Naive thymus-derived CD8-positive, alpha-beta T cell (primary cell): ENCODE measurements around the gene NARF. TPM values are rescaled to one million over a fixed set of nuclear protein-coding genes. Genes with fewer than 3 reads are reported as not detected.

Source experiments
- ATAC-seq, 2 donors: fragments of 150-1000 bp; cut with Tn5 transposase in 1 of 2; sonication (Bioruptor Pico), chemical (Tn5 transposase) in 1 of 2; 1 replicate in 1 of 2; 2 replicates in 1 of 2; pipeline ENCODE4 v1.10.0; 2021; ENCODE audit warnings: mild to moderate bottlenecking in 2 of 2, moderate library complexity in 2 of 2
- POLR2A ChIA-PET: fragments of 350-600 bp; sonication (Branson Sonifier 250); formaldehyde crosslinking; loops from one replicate; lab custom pipeline; 2021; ENCODE audit warnings: antibody characterized with exemption; lab: Charles Lee
- DNase-seq, 10 donors: peaks; one replicate each; pipeline versions ENCODE4 v3.0.0 to v3.0.0-alpha.2; 2020 to 2022
- H3K27ac Mint-ChIP-seq, 10 donors: one replicate each; pipeline ENCODE4 v1.8.0; 2020 to 2022; ENCODE audit warnings: mild to moderate bottlenecking in 10 of 10, mixed read lengths in 10 of 10, moderate library complexity in 4 of 10, inconsistent platforms in 1 of 10
- H3K27me3 Mint-ChIP-seq, 5 donors: one replicate each; pipeline ENCODE4 v1.8.0; 2021 to 2022; ENCODE audit warnings: mixed read lengths in 5 of 5
- H3K36me3 Mint-ChIP-seq, 3 donors: one replicate each; pipeline ENCODE4 v1.8.0; 2020 to 2022; ENCODE audit warnings: mixed read lengths in 3 of 3, mild to moderate bottlenecking in 2 of 3, inconsistent platforms in 1 of 3
- H3K4me1 Mint-ChIP-seq, 4 donors: one replicate each; pipeline ENCODE4 v1.8.0; 2021 to 2022; ENCODE audit warnings: mixed read lengths in 4 of 4
- H3K4me3 Mint-ChIP-seq, 10 donors: one replicate each; pipeline ENCODE4 v1.8.0; 2020 to 2022; ENCODE audit warnings: mild to moderate bottlenecking in 10 of 10, mixed read lengths in 10 of 10, moderate library complexity in 6 of 10, inconsistent platforms in 1 of 10
- H3K9me3 Mint-ChIP-seq, 9 donors: one replicate each; pipeline ENCODE4 v1.8.0; 2020 to 2022; ENCODE audit warnings: mixed read lengths in 9 of 9, mild to moderate bottlenecking in 3 of 9, inconsistent platforms in 1 of 9, moderate library complexity in 1 of 9
- polyA plus RNA-seq, 3 donors: library from polyadenylated mRNA; unstranded; fragments of 300-500 nt; fragmentation: Illumina TruSeq; gene quantifications; one replicate each; pipeline ENCODE4 v1.2.3, GENCODE V29; 2021
- total RNA-seq, 8 experiments: library from RNA in 2 of 8; stranded (reverse) in 2 of 8; gene quantifications; one replicate each; pipeline ENCODE4 v1.2.3 and lab custom pipeline; 2021 to 2026

The NARF gene
- total and polyA plus RNA-seq, 5 experiments from 2014 or later, result 70.1 to 127 (median 93.6) TPM

GRCh38 chr17:82463925-82464566 is 5.5 kb downstream of the NARF start:
- Mint-ChIP-seq H3K27ac (peak overlapping the region in 4 of 10 donors; percentile 22 to 54 (median 42)), H3K4me1 (peaks cover 7 to 29% (median 22%) of the 10 kb centered on the region in 4 donors), H3K27me3 (no peaks in the 10 kb centered on the region), H3K36me3 (peaks cover 0 to 78% (median 7%) of the 10 kb centered on the region in 3 donors), H3K4me3 (no peak overlapping the region), H3K9me3 (no peaks in the 10 kb centered on the region)
- ATAC-seq (no peak), DNase-seq (no peak)
- POLR2A ChIA-PET, result interaction anchor here (1.8 kb wide), 1 partner anchor 15 kb away, joined by 5 read pairs; no protein-coding TSS in a partner anchor

GRCh38 chr17:82464567-82464929 is 6.0 kb downstream of the NARF start:
- H3K27me3 Mint-ChIP-seq, result no peaks in the 10 kb centered on the region

GRCh38 chr17:82465023-82465603 is 6.6 kb downstream of the NARF start:
- H3K36me3 Mint-ChIP-seq, result peaks cover 0 to 86% (median 10%) of the 10 kb centered on the region in 3 donors

More at GRCh38 chr17:82464567-82464929, 6.0 kb downstream of the NARF start:
- DNase-seq (no peak), ATAC-seq (no peak)
- H3K4me3 Mint-ChIP-seq, result no peak overlapping the region
- peaks cover 0 to 83% (median 7%) of the 10 kb centered on the region in 3 donors for H3K36me3 Mint-ChIP-seq
- no peaks in the 10 kb centered on the region for H3K9me3 Mint-ChIP-seq
- POLR2A ChIA-PET, result no interaction called here
- H3K4me1 Mint-ChIP-seq, result peaks cover 3 to 24% (median 19%) of the 10 kb centered on the region in 4 donors
- H3K27ac Mint-ChIP-seq, result peak overlapping the region in 1 of 10 donors; percentile 9

GRCh38 chr17:82468692-82469091 is 10.2 kb downstream of the NARF start:
- Mint-ChIP-seq H3K27me3 (no peaks in the 10 kb centered on the region), H3K36me3 (peaks cover 0 to 82% (median 11%) of the 10 kb centered on the region in 3 donors), H3K4me3 (no peak overlapping the region), H3K27ac (peak overlapping the region in 1 of 10 donors; percentile 16), H3K9me3 (no peaks in the 10 kb centered on the region), H3K4me1 (peaks cover 0 to 5% (median 1%) of the 10 kb centered on the region in 4 donors)
- ATAC-seq (no peak), DNase-seq (no peak)
- POLR2A ChIA-PET, result no interaction called here

More at GRCh38 chr17:82465023-82465603, 6.6 kb downstream of the NARF start:
- ATAC-seq (no peak), DNase-seq (no peak)
- peaks cover 3 to 21% (median 17%) of the 10 kb centered on the region in 4 donors for H3K4me1 Mint-ChIP-seq
- H3K27ac Mint-ChIP-seq, result peak overlapping the region in 2 of 10 donors; percentile 9 to 53
- POLR2A ChIA-PET, result no interaction called here
- H3K27me3 Mint-ChIP-seq, result no peaks in the 10 kb centered on the region
- H3K9me3 Mint-ChIP-seq, result no peaks in the 10 kb centered on the region
- H3K4me3 Mint-ChIP-seq, result no peak overlapping the region

GRCh38 chr17:82470065-82470464 is 11.5 kb downstream of the NARF start:
- H3K27me3 Mint-ChIP-seq, result no peaks in the 10 kb centered on the region
- POLR2A ChIA-PET, result no interaction called here

GRCh38 chr17:82474223-82475010 is 15.9 kb downstream of the NARF start:
- DNase-seq (no peak), ATAC-seq (no peak)
- H3K4me3 Mint-ChIP-seq, result no peak overlapping the region
- POLR2A ChIA-PET, result interaction anchor here (1.1 kb wide), 1 partner anchor 56 kb away, joined by 5 read pairs; no protein-coding TSS in a partner anchor
- H3K36me3 Mint-ChIP-seq, result peaks cover 0 to 70% (median 8%) of the 10 kb centered on the region in 3 donors
- peak overlapping the region in 1 of 10 donors; percentile 60 for H3K27ac Mint-ChIP-seq
- H3K27me3 Mint-ChIP-seq, result no peaks in the 10 kb centered on the region
- peaks cover 6 to 10% (median 8%) of the 10 kb centered on the region in 4 donors for H3K4me1 Mint-ChIP-seq
- no peaks in the 10 kb centered on the region for H3K9me3 Mint-ChIP-seq

More at GRCh38 chr17:82470065-82470464, 11.5 kb downstream of the NARF start:
- DNase-seq (no peak), ATAC-seq (no peak)
- no peak overlapping the region for H3K27ac Mint-ChIP-seq
- H3K36me3 Mint-ChIP-seq, result peaks cover 0 to 83% (median 13%) of the 10 kb centered on the region in 3 donors
- peaks cover 0 to 3% (median under 1%) of the 10 kb centered on the region in 4 donors for H3K4me1 Mint-ChIP-seq
- no peaks in the 10 kb centered on the region for H3K9me3 Mint-ChIP-seq
- H3K4me3 Mint-ChIP-seq, result no peak overlapping the region

GRCh38 chr17:82475458-82475857 is 16.9 kb downstream of the NARF start:
- no peak for ATAC-seq

GRCh38 chr17:82477934-82478333 is 19.4 kb downstream of the NARF start:
- no peaks in the 10 kb centered on the region for H3K27me3 Mint-ChIP-seq
- ATAC-seq, result no peak

More at GRCh38 chr17:82475458-82475857, 16.9 kb downstream of the NARF start:
- Mint-ChIP-seq H3K4me1 (peaks cover 6 to 9% (median 8%) of the 10 kb centered on the region in 4 donors), H3K4me3 (no peak overlapping the region), H3K9me3 (no peaks in the 10 kb centered on the region), H3K27me3 (no peaks in the 10 kb centered on the region), H3K36me3 (peaks cover 0 to 70% (median 5%) of the 10 kb centered on the region in 3 donors), H3K27ac (no peak overlapping the region)
- POLR2A ChIA-PET, result interaction anchor here (1.1 kb wide), 1 partner anchor 55 kb away, joined by 5 read pairs; no protein-coding TSS in a partner anchor
- no peak for DNase-seq

GRCh38 chr17:82479602-82480001 is 21.1 kb downstream of the NARF start:
- H3K4me3 Mint-ChIP-seq, result no peak overlapping the region
- H3K27ac Mint-ChIP-seq, result no peak overlapping the region
- peaks cover 6 to 9% (median 8%) of the 10 kb centered on the region in 4 donors for H3K4me1 Mint-ChIP-seq
- no peaks in the 10 kb centered on the region for H3K27me3 Mint-ChIP-seq
- no peaks in the 10 kb centered on the region for H3K9me3 Mint-ChIP-seq
- DNase-seq (no peak), ATAC-seq (no peak)
- H3K36me3 Mint-ChIP-seq, result peaks cover 0 to 75% (median 0%) of the 10 kb centered on the region in 3 donors
- POLR2A ChIA-PET, result interaction anchor here (0.8 to 1.2 kb wide), 2 partner anchors 30 to 62 kb away, joined by 3 to 5 read pairs; no protein-coding TSS in a partner anchor

More at GRCh38 chr17:82477934-82478333, 19.4 kb downstream of the NARF start:
- Mint-ChIP-seq H3K9me3 (no peaks in the 10 kb centered on the region), H3K4me1 (peaks cover 6 to 9% (median 8%) of the 10 kb centered on the region in 4 donors), H3K36me3 (peaks cover 0 to 76% (median 2%) of the 10 kb centered on the region in 3 donors), H3K27ac (peak overlapping the region in 3 of 10 donors; percentile 15 to 57 (median 41)), H3K4me3 (no peak overlapping the region)
- DNase-seq, result no peak
- POLR2A ChIA-PET, result interaction anchor here (1.3 kb wide), 1 partner anchor 20 kb away, joined by 5 read pairs; no protein-coding TSS in a partner anchor

- H3K27ac Mint-ChIP-seq, result no peak overlapping the region
- peaks cover 0 to 75% (median 0%) of the 10 kb centered on the region in 3 donors for H3K36me3 Mint-ChIP-seq
- DNase-seq (no peak), ATAC-seq (no peak)
- peaks cover 6 to 9% (median 8%) of the 10 kb centered on the region in 4 donors for H3K4me1 Mint-ChIP-seq
- no peaks in the 10 kb centered on the region for H3K27me3 Mint-ChIP-seq
- no peaks in the 10 kb centered on the region for H3K9me3 Mint-ChIP-seq
- POLR2A ChIA-PET, result interaction anchor here (0.8 to 1.2 kb wide), 2 partner anchors 31 to 63 kb away, joined by 3 to 5 read pairs; no protein-coding TSS in a partner anchor
- H3K4me3 Mint-ChIP-seq, result no peak overlapping the region
These were observed 21.8 kb downstream of the NARF start for GRCh38 chr17:82480318-82480717.

GRCh38 chr17:82483204-82483660 is 24.7 kb downstream of the NARF start:
- H3K4me1 Mint-ChIP-seq, result peaks cover 5 to 17% (median 14%) of the 10 kb centered on the region in 4 donors
- POLR2A ChIA-PET, result no interaction called here

GRCh38 chr17:82483836-82484235 is 25.3 kb downstream of the NARF start:
- H3K9me3 Mint-ChIP-seq, result no peaks in the 10 kb centered on the region
- ATAC-seq (no peak), DNase-seq (no peak)
- peaks cover 0 to 89% (median 0%) of the 10 kb centered on the region in 3 donors for H3K36me3 Mint-ChIP-seq
- POLR2A ChIA-PET, result no interaction called here
- H3K27ac Mint-ChIP-seq, result no peak overlapping the region
- H3K27me3 Mint-ChIP-seq, result no peaks in the 10 kb centered on the region
- peaks cover 5 to 15% (median 13%) of the 10 kb centered on the region in 4 donors for H3K4me1 Mint-ChIP-seq
- no peak overlapping the region for H3K4me3 Mint-ChIP-seq

More at GRCh38 chr17:82483204-82483660, 24.7 kb downstream of the NARF start:
- Mint-ChIP-seq H3K27me3 (no peaks in the 10 kb centered on the region), H3K9me3 (no peaks in the 10 kb centered on the region), H3K36me3 (peaks cover 0 to 83% (median 0%) of the 10 kb centered on the region in 3 donors), H3K27ac (peak overlapping the region in 1 of 10 donors; percentile 41), H3K4me3 (no peak overlapping the region)
- DNase-seq (no peak), ATAC-seq (no peak)
